PC-9 (cell line): ENCODE measurements around the gene ZSWIM4. TPM values are rescaled to one million over a fixed set of nuclear protein-coding genes. Genes with fewer than 3 reads are reported as not detected.

Experiments used
- BruUV-seq: library from RNA; stranded (reverse); fragments of 400-500 nt; replicated peaks from 2 replicates; lab custom pipeline; 2021; lab: Mats Ljungman, UMichigan
- CTCF ChIA-PET: fragments of 300-600 bp; sonication (Branson Sonifier 250); formaldehyde crosslinking; loops from one replicate; lab custom pipeline; 2022; ENCODE audit warnings: antibody characterized with exemption; lab: Charles Lee
- POLR2A ChIA-PET: fragments of 300-600 bp; sonication (Branson Sonifier 250); formaldehyde crosslinking; loops from one replicate; lab custom pipeline; 2022; ENCODE audit warnings: antibody characterized with exemption; ENCODE audit not compliant: unreplicated experiment; lab: Charles Lee
- DNase-seq, 2 experiments: peaks; one replicate each; pipeline versions ENCODE4 v3.0.0 to v3.0.0-alpha.2; 2015 to 2022; ENCODE audit warnings: mixed read lengths in 1 of 2
- H2AFZ ChIP-seq: fragments of 200-600 bp; sonication (generic); 2 replicates; pipeline ENCODE4 v1.8.1; 2017; ENCODE audit warnings: antibody characterized with exemption
- H3F3A ChIP-seq: fragments of 200-600 bp; sonication (generic); 2 replicates; pipeline ENCODE4 v1.8.1; 2017; ENCODE audit warnings: antibody characterized with exemption, mild to moderate bottlenecking, low read depth; ENCODE audit not compliant: insufficient read depth
- H3K27ac ChIP-seq: fragments of 200-600 bp; sonication (generic); 2 replicates; pipeline ENCODE4 v1.6.1; 2016; ENCODE audit warnings: mixed run types
- H3K27me3 ChIP-seq: fragments of 200-600 bp; sonication (generic); 2 replicates; pipeline ENCODE4 v1.6.1; 2016; ENCODE audit warnings: low read depth, mixed run types; ENCODE audit not compliant: insufficient read depth
- H3K36me3 ChIP-seq: fragments of 200-600 bp; sonication (generic); 2 replicates; pipeline ENCODE4 v1.6.1; 2016; ENCODE audit warnings: low read depth, mixed run types
- H3K4me1 ChIP-seq: fragments of 200-600 bp; sonication (generic); replicated peaks from 2 replicates; pipeline ENCODE4 v1.6.1; 2016; ENCODE audit warnings: mixed run types; ENCODE audit not compliant: insufficient read depth
- H3K4me2 ChIP-seq: fragments of 200-600 bp; sonication (generic); 2 replicates; pipeline ENCODE4 v1.6.1; 2017; ENCODE audit warnings: mixed run types
- H3K4me3 ChIP-seq: fragments of 200-600 bp; sonication (generic); 2 replicates; pipeline ENCODE4 v1.6.1; 2016; ENCODE audit warnings: mixed run types
- H3K79me2 ChIP-seq: fragments of 200-600 bp; sonication (generic); 2 replicates; pipeline ENCODE4 v1.6.1; 2017; ENCODE audit warnings: low read depth, mixed run types
- H3K9me2 ChIP-seq: fragments of 200-600 bp; sonication (generic); 2 replicates; pipeline ENCODE4 v1.8.1; 2017; ENCODE audit warnings: mild to moderate bottlenecking; ENCODE audit not compliant: insufficient read depth
- H3K9me3 ChIP-seq: fragments of 200-600 bp; sonication (generic); 2 replicates; pipeline ENCODE4 v1.8.1; 2016; ENCODE audit warnings: low read depth; ENCODE audit not compliant: insufficient read depth
- H4K20me1 ChIP-seq: fragments of 200-600 bp; sonication (generic); 2 replicates; pipeline ENCODE4 v1.8.1; 2017; ENCODE audit not compliant: insufficient read depth
- EZH2 ChIP-seq: fragments of 200-600 bp; sonication (generic); IDR thresholded peaks from 2 replicates; pipeline ENCODE4 v1.8.0; 2017; ENCODE audit warnings: antibody characterized with exemption, low read depth
- intact Hi-C: fragments of 100-400 bp; cut with micrococcal nuclease; formaldehyde crosslinking; loops from one replicate; pipeline ENCODE4 v1.10.0; 2022; ENCODE audit not compliant: unreplicated experiment
- total RNA-seq: library from RNA; stranded (reverse); gene quantifications from 2 replicates; pipeline ENCODE4 v1.2.3, GENCODE V29; 2021
- TF ChIP-seq, protein P1 (sequence below): fragments of 200-600 bp; sonication (generic); conservative IDR thresholded peaks from 2 replicates; pipeline ENCODE4 v1.6.1; 2017; ENCODE audit warnings: mixed run types, antibody characterized with exemption, mild to moderate bottlenecking, moderate library complexity

Gene ZSWIM4
- total RNA-seq, 1 experiment from 2014 or later: 15.2 TPM

DNA sequence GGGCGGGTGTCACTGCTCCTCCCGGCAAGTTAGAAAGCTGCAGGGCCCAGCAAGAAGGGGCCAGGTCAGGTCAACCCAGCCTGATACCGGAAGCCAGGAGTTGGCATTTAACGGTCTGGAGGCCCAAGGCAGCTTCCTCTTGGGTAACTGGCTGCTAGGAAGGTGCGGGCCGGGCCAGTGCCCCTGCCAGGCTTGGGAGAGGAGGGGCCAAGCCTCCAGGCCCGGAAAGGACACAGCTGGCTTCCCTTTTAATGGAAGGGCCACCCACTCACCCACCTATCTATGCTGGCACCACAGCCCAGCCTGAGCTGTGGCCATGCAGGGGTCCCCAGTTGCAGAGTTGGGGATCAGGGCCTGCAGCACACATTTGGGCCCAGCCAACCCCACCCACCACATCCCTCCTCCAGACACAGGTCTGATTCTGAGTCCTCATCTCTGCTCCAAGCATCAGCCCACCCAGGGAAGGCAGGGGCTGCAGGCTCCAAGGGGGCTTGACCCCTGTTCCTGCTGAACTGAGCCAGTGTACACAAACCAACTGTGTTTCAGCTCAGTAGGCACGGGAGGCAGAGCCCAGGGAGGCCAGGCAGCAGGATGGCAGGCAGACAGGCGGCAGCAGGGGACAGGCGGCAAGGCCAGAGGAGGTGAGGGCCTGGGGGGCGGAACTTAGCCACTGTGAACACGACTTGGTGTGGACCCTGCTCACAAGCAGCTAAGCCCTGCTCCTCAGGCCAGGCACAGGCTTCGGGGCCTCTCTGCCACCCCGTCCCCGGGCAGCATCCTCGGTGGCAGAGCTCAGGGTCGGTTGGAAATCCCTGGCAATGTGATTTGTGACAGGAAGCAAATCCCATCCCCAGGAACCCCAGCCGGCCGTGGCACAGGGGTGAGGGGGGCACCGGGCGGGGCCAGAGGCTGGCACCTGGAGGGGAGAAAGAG lies 40.8 kb downstream of the ZSWIM4 start:
- POLR2A ChIA-PET: interaction anchor here (0.6 to 1.2 kb wide), 5 partner anchors 12 to 668 kb away, joined by 4 to 18 read pairs (median 12); no protein-coding TSS in a partner anchor
- Histone ChIP-seq H3K79me2 (peaks cover 62% of the 10 kb centered on the region), H4K20me1 (peaks cover 46% of the 10 kb centered on the region), H3K27me3 (no peaks in the 10 kb centered on the region), H3F3A (peaks cover 90% of the 10 kb centered on the region), H3K4me2 (peak overlapping the region; percentile 24; the same call in 1 of the 2 replicates), H3K9me3 (no peaks in the 10 kb centered on the region), H3K9me2 (no peaks in the 10 kb centered on the region), H3K4me1 (peaks cover 67% of the 10 kb centered on the region), H3K36me3 (peaks cover 15% of the 10 kb centered on the region), H3K4me3 (no peak overlapping the region), H2AFZ (no peak overlapping the region), H3K27ac (peak overlapping the region; percentile 30; the same call in 1 of the 2 replicates)
- BruUV-seq: no TSS peak
- no peak for TF ChIP-seq EZH2
- TF ChIP-seq, protein P1, sequence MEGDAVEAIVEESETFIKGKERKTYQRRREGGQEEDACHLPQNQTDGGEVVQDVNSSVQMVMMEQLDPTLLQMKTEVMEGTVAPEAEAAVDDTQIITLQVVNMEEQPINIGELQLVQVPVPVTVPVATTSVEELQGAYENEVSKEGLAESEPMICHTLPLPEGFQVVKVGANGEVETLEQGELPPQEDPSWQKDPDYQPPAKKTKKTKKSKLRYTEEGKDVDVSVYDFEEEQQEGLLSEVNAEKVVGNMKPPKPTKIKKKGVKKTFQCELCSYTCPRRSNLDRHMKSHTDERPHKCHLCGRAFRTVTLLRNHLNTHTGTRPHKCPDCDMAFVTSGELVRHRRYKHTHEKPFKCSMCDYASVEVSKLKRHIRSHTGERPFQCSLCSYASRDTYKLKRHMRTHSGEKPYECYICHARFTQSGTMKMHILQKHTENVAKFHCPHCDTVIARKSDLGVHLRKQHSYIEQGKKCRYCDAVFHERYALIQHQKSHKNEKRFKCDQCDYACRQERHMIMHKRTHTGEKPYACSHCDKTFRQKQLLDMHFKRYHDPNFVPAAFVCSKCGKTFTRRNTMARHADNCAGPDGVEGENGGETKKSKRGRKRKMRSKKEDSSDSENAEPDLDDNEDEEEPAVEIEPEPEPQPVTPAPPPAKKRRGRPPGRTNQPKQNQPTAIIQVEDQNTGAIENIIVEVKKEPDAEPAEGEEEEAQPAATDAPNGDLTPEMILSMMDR: no peak
- intact Hi-C loops: no loop called here
- CTCF ChIA-PET: interaction anchor here (0.5 to 1.5 kb wide), 5 partner anchors 11 to 301 kb away, joined by 3 to 11 read pairs (median 6); no protein-coding TSS in a partner anchor
- DNase-seq: peak in 1 of 2 experiments; percentile 48

DNA sequence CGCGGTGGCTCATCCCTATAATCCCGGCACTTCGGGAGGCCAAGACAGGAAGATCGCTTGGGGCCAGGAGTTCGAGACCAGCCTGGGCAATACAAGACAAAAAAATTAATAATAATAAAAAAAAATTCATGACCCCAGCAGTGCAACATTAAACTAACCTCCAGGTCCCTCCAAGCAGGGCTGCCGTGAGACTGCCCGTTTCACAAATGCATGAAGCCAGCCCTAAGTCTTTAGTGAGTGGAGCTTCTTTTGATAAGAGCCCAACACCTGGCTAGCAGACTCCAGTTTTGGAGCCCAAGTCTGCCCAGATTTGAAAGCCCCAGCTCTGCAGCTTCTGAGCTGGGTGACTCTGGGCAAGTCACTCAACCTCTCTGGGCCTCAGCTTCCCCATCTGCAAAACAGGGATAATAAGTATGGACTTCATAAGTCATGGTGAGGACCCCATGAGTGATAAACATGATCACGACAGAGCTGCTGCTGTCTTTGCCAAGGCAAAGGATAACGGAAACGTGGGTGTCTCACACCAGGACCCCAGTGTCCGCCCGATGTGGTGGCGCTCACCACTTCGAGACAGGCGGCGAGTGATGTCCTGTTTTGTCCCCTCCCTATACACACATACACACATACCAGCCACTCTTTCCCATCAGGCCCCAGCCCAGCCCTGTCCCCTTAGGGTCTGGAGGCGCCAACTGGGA lies 43.3 kb downstream of the ZSWIM4 start:
- H3K27ac ChIP-seq: peak overlapping the region; percentile 97
- no peaks in the 10 kb centered on the region for H3K9me2 ChIP-seq
- peaks cover 83% of the 10 kb centered on the region for H3F3A ChIP-seq
- H2AFZ ChIP-seq: no peak overlapping the region
- no peaks in the 10 kb centered on the region for H3K27me3 ChIP-seq
- H3K9me3 ChIP-seq: no peaks in the 10 kb centered on the region
- ChIA-PET POLR2A (interaction anchor here (0.6 kb wide), 1 partner anchor 23 kb away, joined by 4 read pairs; no protein-coding TSS in a partner anchor), CTCF (no interaction called here)
- no peak for DNase-seq
- peak overlapping the region; percentile 100 for H3K4me2 ChIP-seq
- H4K20me1 ChIP-seq: peaks cover 54% of the 10 kb centered on the region
- H3K4me1 ChIP-seq: peaks cover 71% of the 10 kb centered on the region
- H3K79me2 ChIP-seq: peaks cover 82% of the 10 kb centered on the region
- intact Hi-C loops: loop anchor here (1.0 to 2.0 kb wide), 2 partner anchors 9 to 44 kb away; partner anchors contain the start of gene ZSWIM4
- BruUV-seq: TSS peak; percentile 0
- TF ChIP-seq EZH2: no peak
- TF ChIP-seq, protein P1: no peak
- H3K36me3 ChIP-seq: peaks cover 15% of the 10 kb centered on the region
- peak overlapping the region; percentile 61 for H3K4me3 ChIP-seq
